IPS-20b (cell line): Measurements from ENCODE around the gene CHTF8.

Experiments
- H3K27ac ChIP-seq: one replicate; pipeline ENCODE4 v1.5.1; 2013; ENCODE audit warnings: low read length
- H3K27me3 ChIP-seq: 2 replicates; pipeline ENCODE4 v1.6.1; 2013; ENCODE audit warnings: mild to moderate bottlenecking, low read length, inconsistent platforms; ENCODE audit not compliant: insufficient read depth
- H3K36me3 ChIP-seq: 2 replicates; pipeline ENCODE4 v1.6.1; 2013; ENCODE audit warnings: low read depth, mild to moderate bottlenecking, inconsistent platforms, low read length, moderate library complexity; ENCODE audit not compliant: insufficient read depth
- H3K4me1 ChIP-seq: 2 replicates; pipeline ENCODE4 v1.6.1; 2013; ENCODE audit warnings: mild to moderate bottlenecking, control low read depth, inconsistent platforms, low read length, moderate library complexity; ENCODE audit not compliant: insufficient read depth
- H3K4me3 ChIP-seq: 2 replicates; pipeline ENCODE4 v1.5.1; 2013; ENCODE audit warnings: mild to moderate bottlenecking, low read length, inconsistent platforms
- H3K9ac ChIP-seq: 2 replicates; pipeline ENCODE4 v1.6.1; 2013; ENCODE audit warnings: low read depth, mild to moderate bottlenecking, inconsistent platforms, low read length, moderate library complexity
- H3K9me3 ChIP-seq: 2 replicates; pipeline ENCODE4 v1.6.1; 2013; ENCODE audit warnings: mild to moderate bottlenecking, low read depth, low read length, inconsistent platforms; ENCODE audit not compliant: insufficient read depth

CHTF8 gene

GRCh38 chr16:69093974-69094373 is 38.4 kb downstream of the CHTF8 start:
- no peaks in the 10 kb centered on the region for H3K9me3 ChIP-seq
- H3K27me3 ChIP-seq = no peaks in the 10 kb centered on the region
- no peak overlapping the region for H3K4me3 ChIP-seq
- peaks cover 14% of the 10 kb centered on the region for H3K4me1 ChIP-seq
- no peak overlapping the region for H3K9ac ChIP-seq
- H3K27ac ChIP-seq = no peak overlapping the region
- H3K36me3 ChIP-seq = no peaks in the 10 kb centered on the region

- Histone ChIP-seq H3K4me1 (peaks cover 13% of the 10 kb centered on the region; the same call in 1 of the 2 replicates), H3K27ac (no peak overlapping the region), H3K27me3 (no peaks in the 10 kb centered on the region), H3K9ac (peak overlapping the region; percentile 30; the same call in 1 of the 2 replicates), H3K4me3 (no peak overlapping the region), H3K9me3 (no peaks in the 10 kb centered on the region), H3K36me3 (0 out of 2 replicates have a peak, but pooled peaks cover 5% of the 10 kb centered on the region)
These were observed 43.1 kb downstream of the CHTF8 start for GRCh38 chr16:69089091-69089910.

GRCh38 chr16:69088684-69089083 is 43.7 kb downstream of the CHTF8 start:
- Histone ChIP-seq H3K27ac (no peak overlapping the region), H3K27me3 (no peaks in the 10 kb centered on the region), H3K4me3 (no peak overlapping the region), H3K9me3 (no peaks in the 10 kb centered on the region), H3K9ac (peak overlapping the region; percentile 30; the same call in 1 of the 2 replicates), H3K36me3 (0 out of 2 replicates have a peak, but pooled peaks cover 5% of the 10 kb centered on the region), H3K4me1 (peaks cover 16% of the 10 kb centered on the region; the same call in 1 of the 2 replicates)

GRCh38 chr16:69087161-69087581 is 45.2 kb downstream of the CHTF8 start:
- Histone ChIP-seq H3K9me3 (no peaks in the 10 kb centered on the region), H3K27me3 (no peaks in the 10 kb centered on the region), H3K4me3 (no peak overlapping the region), H3K27ac (no peak overlapping the region), H3K9ac (no peak overlapping the region), H3K36me3 (0 out of 2 replicates have a peak, but pooled peaks cover 5% of the 10 kb centered on the region), H3K4me1 (peaks cover 16% of the 10 kb centered on the region; the same call in 1 of the 2 replicates)

GRCh38 chr16:69085032-69085695 is 47.2 kb downstream of the CHTF8 start:
- Histone ChIP-seq H3K27ac (no peak overlapping the region), H3K4me1 (peaks cover 16% of the 10 kb centered on the region; the same call in 1 of the 2 replicates), H3K27me3 (no peaks in the 10 kb centered on the region), H3K36me3 (0 out of 2 replicates have a peak, but pooled peaks cover 5% of the 10 kb centered on the region), H3K9me3 (no peaks in the 10 kb centered on the region), H3K4me3 (no peak overlapping the region), H3K9ac (no peak overlapping the region)

- Histone ChIP-seq H3K4me1 (peaks cover 10% of the 10 kb centered on the region; the same call in 1 of the 2 replicates), H3K36me3 (0 out of 2 replicates have a peak, but pooled peaks cover 5% of the 10 kb centered on the region), H3K9ac (0 out of 2 replicates have a peak overlapping the region, but pooled peaks have one; percentile 6), H3K4me3 (no peak overlapping the region), H3K9me3 (no peaks in the 10 kb centered on the region), H3K27me3 (no peaks in the 10 kb centered on the region), H3K27ac (no peak overlapping the region)
These were observed 48.1 kb downstream of the CHTF8 start for GRCh38 chr16:69084289-69084688.

GRCh38 chr16:69083306-69083941 is 49.0 kb downstream of the CHTF8 start:
- Histone ChIP-seq H3K4me1 (peaks cover 10% of the 10 kb centered on the region), H3K27me3 (no peaks in the 10 kb centered on the region), H3K9ac (no peak overlapping the region), H3K27ac (no peak overlapping the region), H3K4me3 (no peak overlapping the region), H3K36me3 (0 out of 2 replicates have a peak, but pooled peaks cover 5% of the 10 kb centered on the region), H3K9me3 (no peaks in the 10 kb centered on the region)

GRCh38 chr16:69079697-69080096 is 52.7 kb downstream of the CHTF8 start:
- H3K27ac ChIP-seq = no peak overlapping the region
- no peak overlapping the region for H3K4me3 ChIP-seq
- H3K9ac ChIP-seq = no peak overlapping the region
- H3K36me3 ChIP-seq = 0 out of 2 replicates have a peak, but pooled peaks cover under 1% of the 10 kb centered on the region
- H3K9me3 ChIP-seq = no peaks in the 10 kb centered on the region
- peaks cover 23% of the 10 kb centered on the region for H3K4me1 ChIP-seq
- H3K27me3 ChIP-seq = no peaks in the 10 kb centered on the region

GRCh38 chr16:69078073-69078472 is 54.3 kb downstream of the CHTF8 start:
- Histone ChIP-seq H3K9me3 (no peaks in the 10 kb centered on the region), H3K36me3 (no peaks in the 10 kb centered on the region), H3K27ac (peak overlapping the region; percentile 48), H3K4me3 (peak overlapping the region; percentile 34; the same call in 1 of the 2 replicates), H3K9ac (peak overlapping the region; percentile 51; the same call in 1 of the 2 replicates), H3K27me3 (no peaks in the 10 kb centered on the region), H3K4me1 (peaks cover 27% of the 10 kb centered on the region)

- H3K27ac ChIP-seq = peak overlapping the region; percentile 12
- H3K9ac ChIP-seq = no peak overlapping the region; the same call in 1 of the 2 replicates
- H3K27me3 ChIP-seq = no peaks in the 10 kb centered on the region
These were observed 55.1 kb downstream of the CHTF8 start for GRCh38 chr16:69077251-69077650.

GRCh38 chr16:69073181-69073702 is 59.1 kb downstream of the CHTF8 start:
- peak overlapping the region; percentile 33 for H3K27ac ChIP-seq
- peak overlapping the region; percentile 52; the same call in 1 of the 2 replicates for H3K4me3 ChIP-seq
- no peaks in the 10 kb centered on the region for H3K9me3 ChIP-seq
- H3K36me3 ChIP-seq = no peaks in the 10 kb centered on the region
- H3K27me3 ChIP-seq = no peaks in the 10 kb centered on the region
- H3K4me1 ChIP-seq = peaks cover 44% of the 10 kb centered on the region
- H3K9ac ChIP-seq = peak overlapping the region; percentile 63; the same call in 1 of the 2 replicates

More at GRCh38 chr16:69077251-69077650, 55.1 kb downstream of the CHTF8 start:
- H3K36me3 ChIP-seq = no peaks in the 10 kb centered on the region
- peaks cover 35% of the 10 kb centered on the region for H3K4me1 ChIP-seq
- no peaks in the 10 kb centered on the region for H3K9me3 ChIP-seq
- H3K4me3 ChIP-seq = no peak overlapping the region
